Testis (tissue), 3 donors: Measurements from ENCODE around the gene MOSMO. TPM values are rescaled to one million over a fixed set of nuclear protein-coding genes. Genes with fewer than 3 reads are reported as not detected.

Source experiments
- DNase-seq: peaks from one replicate; pipeline ENCODE4 v3.0.0-alpha.2; 2019
- H3K27ac ChIP-seq, 2 donors: fragments of 200-600 bp; sonication (generic); one replicate each; pipeline ENCODE4 v1.5.1; 2019
- H3K27me3 ChIP-seq: fragments of 200-600 bp; sonication (generic); one replicate; pipeline ENCODE4 v1.5.1; 2019
- H3K36me3 ChIP-seq: fragments of 200-600 bp; sonication (generic); one replicate; pipeline ENCODE4 v1.5.1; 2017; ENCODE audit warnings: low read depth; ENCODE audit errors: missing control alignments
- H3K4me1 ChIP-seq: fragments of 200-600 bp; sonication (generic); one replicate; pipeline ENCODE4 v1.5.1; 2019
- H3K4me3 ChIP-seq, 2 donors: fragments of 200-600 bp; sonication (generic); one replicate each; pipeline ENCODE4 v1.5.1; 2017 to 2019
- H3K9me3 ChIP-seq: fragments of 200-600 bp; sonication (generic); one replicate; pipeline ENCODE4 v1.5.1; 2017
- CTCF ChIP-seq, 3 experiments: fragments of 450-650 bp in 2 of 3; fragments of 200-600 bp in 1 of 3; sonication (generic) in 1 of 3; IDR thresholded peaks; one replicate each; pipeline ENCODE4 v1.5.1; 2016 to 2019; ENCODE audit warnings: antibody characterized with exemption in 3 of 3, mild to moderate bottlenecking in 2 of 3, moderate library complexity in 1 of 3
- POLR2A ChIP-seq: fragments of 450-650 bp; IDR thresholded peaks from one replicate; pipeline ENCODE4 v1.6.1; 2017; ENCODE audit warnings: antibody characterized with exemption, mild to moderate bottlenecking, moderate library complexity
- WGBS, 2 donors: methylation state at CpG; one replicate each; pipeline ENCODE4 v1.1.5; 2018; 5-methylcytosine and 5-hydroxymethylcytosine counted together
- intact Hi-C: fragments of 100-400 bp; cut with DNase I; formaldehyde crosslinking; loops from one replicate; pipeline ENCODE4 v1.15.1; 2023; ENCODE audit warnings: low total_unique reads
- polyA plus RNA-seq: library from polyadenylated mRNA; stranded (reverse); fragments of 350-450 nt; fragmentation: Illumina TruSeq; extraction: RNeasy Lipid Tissue Mini Kit (QIAGEN cat#74804); gene quantifications from one replicate; pipeline ENCODE4 v1.2.3, GENCODE V29; 2014; ENCODE audit warnings: low read depth, low replicate concordance; ENCODE audit not compliant: insufficient read depth
- total RNA-seq, 2 donors: library from RNA; depleted of rRNA; stranded (reverse); fragments of >200 nt; gene quantifications; one replicate each; pipeline ENCODE4 v1.2.3, GENCODE V29; 2016

Gene MOSMO
- total and polyA plus RNA-seq, 3 donors from 2014 or later = 17.4 to 36.8 (median 33.4) TPM

GRCh38 chr16:21989751-21990150 is 18.2 kb upstream of the MOSMO start:
- Histone ChIP-seq H3K27ac (no peak overlapping the region), H3K9me3 (no peaks in the 10 kb centered on the region), H3K27me3 (no peaks in the 10 kb centered on the region), H3K4me1 (peaks cover 7% of the 10 kb centered on the region), H3K4me3 (no peak overlapping the region), H3K36me3 (no peaks in the 10 kb centered on the region)
- DNase-seq = no peak
- intact Hi-C loops = loop anchor here (10.0 kb wide), 1 partner anchor 85 kb away; no protein-coding TSS in a partner anchor
- WGBS, 2 donors = 85 to 88% methylated on average over 2 of the region's 2 CpGs
- no peak for TF ChIP-seq POLR2A
- TF ChIP-seq CTCF (IDR thresholded peaks at IDR 0.05) = no peak

- TF ChIP-seq POLR2A (no peak), CTCF (IDR thresholded peaks at IDR 0.05) (no peak)
- no peak overlapping the region for H3K4me3 ChIP-seq
- H3K36me3 ChIP-seq = no peaks in the 10 kb centered on the region
- DNase-seq = no peak
- H3K27me3 ChIP-seq = no peaks in the 10 kb centered on the region
- peaks cover 7% of the 10 kb centered on the region for H3K4me1 ChIP-seq
- no peaks in the 10 kb centered on the region for H3K9me3 ChIP-seq
- no peak overlapping the region for H3K27ac ChIP-seq
- intact Hi-C loops = loop anchor here (10.0 kb wide), 1 partner anchor 84 kb away; no protein-coding TSS in a partner anchor
- WGBS, 2 donors = 44 to 51% methylated on average over 3 of the region's 3 CpGs
Measured at GRCh38 chr16:21990381-21990944, 17.4 kb upstream of the MOSMO start.

- Histone ChIP-seq H3K36me3 (no peaks in the 10 kb centered on the region), H3K4me3 (no peak overlapping the region), H3K9me3 (no peaks in the 10 kb centered on the region), H3K27me3 (no peaks in the 10 kb centered on the region), H3K27ac (no peak overlapping the region), H3K4me1 (peaks cover 7% of the 10 kb centered on the region)
- no peak for TF ChIP-seq CTCF (IDR thresholded peaks at IDR 0.05)
- TF ChIP-seq POLR2A = no peak
- no peak for DNase-seq
- 78 to 79% methylated on average over 6 of the region's 6 CpGs for WGBS, 2 donors
- intact Hi-C loops = loop anchor here (10.0 kb wide), 1 partner anchor 83 kb away; no protein-coding TSS in a partner anchor
Measured at GRCh38 chr16:21991621-21992020, 16.3 kb upstream of the MOSMO start.

- H3K27me3 ChIP-seq = no peaks in the 10 kb centered on the region
- intact Hi-C loops = loop anchor here (10.0 kb wide), 1 partner anchor 80 kb away; no protein-coding TSS in a partner anchor
- H3K27ac ChIP-seq = no peak overlapping the region
- no peaks in the 10 kb centered on the region for H3K4me1 ChIP-seq
- H3K36me3 ChIP-seq = no peaks in the 10 kb centered on the region
- WGBS, 2 donors = 84% methylated on average over 13 of the region's 13 CpGs
- no peak for DNase-seq
- H3K4me3 ChIP-seq = no peak overlapping the region
- TF ChIP-seq CTCF (IDR thresholded peaks at IDR 0.05) = no peak
- no peak for TF ChIP-seq POLR2A
- H3K9me3 ChIP-seq = no peaks in the 10 kb centered on the region
Measured at GRCh38 chr16:21994856-21995465, 12.9 kb upstream of the MOSMO start.
